GM21390 (cell line): ENCODE results near the gene SLC37A1.

Source experiments
- ATAC-seq: cut with Tn5 transposase; IDR thresholded peaks from one replicate; pipeline ENCODE4 v1.9.1; 2021; ENCODE audit not compliant: unreplicated experiment

SLC37A1 gene

GRCh38 chr21:42572906-42573495 lies 59.3 kb downstream of the SLC37A1 start:
- ATAC-seq: no peak

DNA sequence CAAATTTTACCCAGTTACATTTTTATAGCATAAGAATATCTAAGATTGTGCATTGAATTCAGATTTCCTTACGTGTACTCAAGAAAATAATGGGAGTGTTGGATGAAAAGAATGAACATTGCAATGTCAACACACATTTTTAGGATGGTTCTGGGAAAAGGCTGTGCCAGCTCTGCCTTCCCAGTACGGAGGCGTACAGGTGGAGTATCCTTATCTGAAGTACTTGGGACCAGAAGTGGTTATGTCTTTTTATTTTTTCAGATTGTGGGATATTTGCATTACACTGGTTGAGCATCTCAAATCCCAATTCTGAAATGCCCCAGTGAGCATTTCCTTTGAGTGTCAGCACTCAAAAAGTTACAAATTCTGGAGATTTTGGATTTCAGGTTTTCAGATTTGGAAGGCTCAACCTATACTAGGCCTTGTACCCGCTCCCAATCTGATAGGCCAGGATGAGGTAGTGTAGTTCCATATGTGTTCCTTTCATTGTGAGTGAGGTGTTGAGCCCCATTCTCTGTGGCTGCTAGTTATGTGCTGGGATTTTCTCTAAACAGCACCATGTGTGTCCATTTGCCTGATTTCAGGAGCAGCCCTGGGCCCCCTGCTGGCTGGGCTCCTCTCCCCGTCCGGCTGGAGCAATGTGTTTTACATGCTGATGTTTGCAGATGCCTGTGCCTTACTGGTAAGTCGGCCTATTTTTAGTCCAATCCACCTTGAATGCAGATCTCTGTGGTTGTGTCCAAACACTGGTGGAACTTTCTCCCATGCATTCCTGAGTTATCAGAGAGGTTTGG lies 60.8 kb downstream of the SLC37A1 start:
- no peak for ATAC-seq

DNA sequence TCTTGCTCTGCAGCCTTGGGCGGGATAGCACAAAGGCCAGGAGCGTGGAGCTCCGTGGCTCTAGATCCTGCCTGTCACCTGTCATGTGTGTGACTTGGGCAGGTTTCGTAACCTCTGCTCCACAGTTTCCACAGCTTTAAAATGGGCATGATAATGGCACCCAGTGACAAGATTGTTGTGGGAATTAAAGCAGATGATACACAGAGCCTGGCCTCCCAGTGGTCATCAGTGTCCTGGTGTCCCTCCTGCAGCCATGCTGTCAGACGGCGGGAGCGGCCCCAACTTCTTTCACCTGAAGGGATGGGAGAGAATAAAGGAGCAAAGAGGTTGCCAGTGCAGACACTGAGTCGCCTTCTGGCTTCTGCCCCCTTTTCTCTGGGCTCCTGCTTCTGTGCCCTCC lies 61.5 kb downstream of the SLC37A1 start:
- ATAC-seq: no peak

DNA sequence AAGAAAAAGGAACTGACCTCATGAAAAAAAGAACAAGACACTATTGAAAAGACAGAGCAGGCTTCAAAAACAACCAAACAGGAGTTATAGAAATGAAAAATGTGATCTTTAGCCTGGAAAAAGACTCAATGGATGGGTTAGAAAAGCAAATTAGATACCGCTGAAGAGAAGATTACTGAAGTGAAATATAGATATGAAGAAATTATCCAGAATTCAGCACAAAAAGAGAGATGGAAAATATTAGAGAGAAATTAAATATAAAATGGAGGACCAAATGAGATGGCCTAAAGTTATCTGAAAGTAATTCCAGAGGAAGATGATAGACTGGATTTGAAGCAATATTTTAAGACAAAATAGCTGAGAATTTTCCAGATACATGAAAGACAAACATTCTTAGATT lies 63.0 kb downstream of the SLC37A1 start:
- no peak for ATAC-seq

- ATAC-seq: no peak
These were observed 64.4 kb downstream of the SLC37A1 start for GRCh38 chr21:42578034-42578433.

DNA sequence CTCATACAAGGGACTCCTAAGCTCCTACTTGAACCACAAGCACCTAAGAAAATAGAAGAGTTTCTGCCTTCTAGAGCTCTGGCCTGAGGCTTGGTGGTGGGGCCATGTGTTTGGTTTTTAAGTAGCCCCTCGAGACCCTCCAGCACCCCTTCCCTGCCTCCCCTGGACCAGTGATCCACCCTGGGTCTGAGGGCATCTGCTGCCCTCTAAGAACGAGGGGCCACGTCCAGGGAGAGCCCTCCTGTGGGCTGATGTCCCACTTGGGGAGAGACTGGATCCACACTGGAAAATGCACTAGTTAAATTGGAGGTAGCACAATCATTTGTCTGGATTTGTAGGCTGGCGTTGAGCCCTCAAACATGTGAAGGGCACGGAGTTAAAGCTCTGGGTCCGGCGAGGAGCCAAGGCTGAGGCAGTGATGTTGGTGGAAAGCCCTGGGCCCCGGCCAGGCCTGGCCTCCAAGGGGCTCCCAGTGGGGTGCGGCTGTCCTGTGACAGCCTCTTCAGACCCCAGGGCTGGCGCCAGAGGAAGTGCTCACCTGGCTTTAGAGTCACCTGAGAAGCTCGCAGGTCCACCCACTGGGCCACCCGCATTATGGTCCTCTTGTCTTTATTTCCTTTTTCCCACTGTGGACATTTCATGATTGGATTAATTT lies 65.2 kb downstream of the SLC37A1 start:
- no peak for ATAC-seq

GRCh38 chr21:42579456-42580075 lies 65.9 kb downstream of the SLC37A1 start:
- no peak for ATAC-seq

DNA sequence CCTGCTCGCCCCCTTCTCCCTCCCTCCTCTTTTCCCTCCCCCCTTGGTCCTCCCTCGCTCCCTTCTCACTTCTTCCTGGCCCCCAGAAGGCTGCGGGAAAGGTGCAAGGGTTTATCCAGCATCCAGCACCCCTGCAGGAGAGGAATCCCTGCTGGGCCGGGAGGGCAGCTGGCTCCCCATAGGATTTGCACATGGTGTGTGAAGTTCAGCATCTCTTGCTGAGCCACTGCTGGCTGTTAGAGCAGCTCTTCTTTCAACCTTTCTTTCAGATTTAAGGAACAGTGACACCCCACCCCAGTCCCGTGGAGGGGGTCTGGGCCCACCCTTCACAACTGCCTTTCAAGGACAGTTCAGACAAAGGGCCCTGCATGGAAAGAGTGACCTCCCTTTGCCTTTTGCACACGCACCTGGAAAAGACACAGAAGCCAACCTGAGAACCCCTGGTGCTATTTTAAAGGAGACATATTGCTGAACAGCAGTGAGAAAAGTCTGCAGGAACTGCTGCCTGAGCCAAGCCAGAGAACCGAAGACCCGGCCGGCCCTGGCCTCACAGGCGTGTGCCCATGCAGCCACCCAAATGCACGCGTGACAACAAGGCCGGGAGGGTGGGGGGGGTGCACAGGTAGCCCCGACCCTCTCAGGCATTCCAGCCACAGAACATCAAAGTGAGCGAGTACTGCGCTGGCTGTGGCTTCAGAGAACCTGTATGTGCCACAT lies 66.6 kb downstream of the SLC37A1 start:
- ATAC-seq: no peak

DNA sequence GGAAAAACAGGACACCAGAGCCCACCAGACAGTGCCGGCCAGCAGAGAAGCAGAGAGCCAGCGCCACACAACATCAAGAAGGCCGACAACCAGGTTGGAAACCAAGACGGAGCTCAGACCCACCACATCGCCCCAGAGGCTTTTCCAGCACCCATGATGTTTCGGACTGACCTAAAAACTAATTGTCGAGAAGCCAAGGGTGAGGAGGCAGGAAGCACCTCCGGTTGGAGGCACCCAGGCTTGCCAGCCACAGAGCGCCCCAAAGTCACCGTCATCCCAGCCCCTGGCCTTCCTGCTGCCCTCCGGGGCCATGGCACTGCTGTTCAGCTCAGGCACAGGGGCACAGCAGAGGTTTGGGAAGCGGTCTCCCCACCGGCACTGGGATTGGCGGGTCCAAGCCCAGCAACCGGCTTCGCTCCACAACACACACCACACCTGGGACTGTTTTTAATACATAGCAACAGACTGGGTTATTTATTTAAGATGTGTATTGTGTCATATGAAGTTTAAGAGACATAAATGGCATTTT lies 67.2 kb downstream of the SLC37A1 start:
- ATAC-seq: no peak

GRCh38 chr21:42581336-42581992 lies 67.8 kb downstream of the SLC37A1 start:
- no peak for ATAC-seq

DNA sequence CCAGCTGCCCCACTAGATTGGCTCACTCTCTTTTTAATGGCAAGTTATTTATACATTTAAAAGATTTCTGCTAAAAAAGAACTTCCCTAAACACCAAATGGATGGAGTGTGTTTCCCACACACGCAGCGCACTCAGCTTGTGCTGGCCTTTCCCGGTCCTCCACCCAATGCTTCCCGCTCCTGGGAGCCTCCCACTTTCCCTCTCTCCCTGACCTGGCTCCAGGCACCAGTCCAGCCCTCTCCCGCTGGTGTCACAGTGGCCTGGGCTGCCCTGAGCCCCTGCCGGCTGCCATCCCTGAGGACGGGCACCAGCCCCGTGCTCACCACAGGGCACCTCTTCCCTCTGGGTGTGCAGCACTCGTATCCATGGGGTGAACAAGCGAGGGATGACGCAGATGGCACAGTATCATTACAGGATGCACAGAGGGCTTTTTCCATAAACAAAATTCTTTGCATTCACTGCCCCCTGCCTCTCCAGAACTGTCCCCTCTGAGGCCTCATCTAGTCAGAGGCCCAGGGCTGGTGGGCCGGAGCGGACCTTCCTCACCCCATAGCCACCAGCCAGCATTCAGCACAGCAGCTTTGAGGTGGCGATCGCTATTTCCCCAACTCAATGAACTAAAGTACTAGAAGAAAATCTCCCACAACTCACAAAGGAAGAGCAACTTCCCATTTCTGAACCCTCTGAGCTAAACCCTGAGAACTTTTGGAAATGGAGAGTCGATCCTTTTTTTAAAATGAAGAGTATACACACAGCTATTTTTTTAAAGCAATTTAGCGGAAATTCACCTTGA lies 68.5 kb downstream of the SLC37A1 start:
- no peak for ATAC-seq

- ATAC-seq: no peak
These were observed 69.3 kb downstream of the SLC37A1 start for GRCh38 chr21:42582787-42583476.

- ATAC-seq: no peak
These were observed 70.0 kb downstream of the SLC37A1 start for GRCh38 chr21:42583477-42584295.

- no peak for ATAC-seq
These were observed 70.6 kb downstream of the SLC37A1 start for GRCh38 chr21:42584296-42584641.

- no peak for ATAC-seq
These were observed 72.2 kb downstream of the SLC37A1 start for GRCh38 chr21:42585881-42586280.

- ATAC-seq: no peak
These were observed 72.8 kb downstream of the SLC37A1 start for GRCh38 chr21:42586406-42586805.

DNA sequence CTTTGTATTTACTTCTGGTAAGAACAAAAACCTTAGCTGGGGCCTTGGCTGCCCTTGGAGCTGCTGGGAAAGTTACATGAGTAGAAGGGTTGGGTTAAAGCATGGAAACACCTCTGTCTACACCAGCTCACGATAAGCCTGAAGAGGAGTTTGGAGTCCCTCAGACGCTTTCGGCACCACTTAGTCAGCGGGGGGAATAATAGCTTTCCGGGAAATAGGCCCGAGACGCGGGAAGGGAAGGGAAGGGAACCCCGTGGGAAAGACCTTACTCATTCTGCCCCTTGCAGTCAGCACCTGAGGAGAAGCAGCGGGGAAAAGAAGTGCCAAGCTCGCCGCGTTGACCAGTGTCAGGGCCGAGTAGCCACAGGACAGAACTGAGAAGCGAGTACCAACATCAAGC lies 73.4 kb downstream of the SLC37A1 start:
- ATAC-seq: no peak

DNA sequence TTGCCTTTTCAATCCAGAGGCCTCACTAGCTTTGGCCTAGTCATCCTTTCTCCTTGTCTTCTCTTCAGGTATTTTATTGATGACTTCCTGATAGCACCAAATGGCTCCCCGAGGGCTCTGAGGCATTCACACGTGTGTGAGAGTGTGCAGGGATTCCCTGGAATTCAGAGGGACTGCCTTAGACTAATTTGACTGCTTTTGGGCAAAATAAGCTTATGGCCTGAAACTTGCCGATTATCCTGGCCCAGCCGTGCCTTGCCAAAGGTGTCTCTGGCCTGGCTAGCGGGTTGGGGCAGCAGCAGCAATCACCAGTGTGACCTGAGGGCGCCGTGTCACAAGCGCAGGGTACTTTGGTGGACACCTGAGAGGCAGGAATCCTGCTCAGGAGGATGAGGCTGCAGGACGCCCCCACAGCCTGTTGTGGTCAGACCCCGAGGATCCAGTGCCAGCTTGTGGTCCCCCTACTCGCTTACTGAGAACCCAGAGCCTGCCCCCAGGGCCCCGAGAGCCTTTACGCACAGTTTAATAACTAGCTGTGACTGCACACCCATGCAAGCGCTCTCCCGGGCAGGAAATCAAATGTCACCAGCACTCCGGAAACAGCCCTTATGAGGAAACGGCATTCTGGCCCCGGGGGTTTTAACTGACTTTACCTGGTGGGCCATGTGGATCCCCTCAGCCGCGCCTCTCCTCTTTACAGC lies 76.9 kb downstream of the SLC37A1 start:
- ATAC-seq: no peak
